OCI-LY7 (cell line): ENCODE data around the gene TMEM45B. TPM values are rescaled to one million over a fixed set of nuclear protein-coding genes. Genes with fewer than 3 reads are reported as not detected.

ENCODE experiments used
- BruUV-seq: library from RNA; stranded (reverse); fragments of 400-500 nt; replicated peaks from 2 replicates; lab custom pipeline; 2021; lab: Mats Ljungman, UMichigan
- CTCF ChIA-PET: fragments of 300-600 bp; sonication (Branson Sonifier 250); formaldehyde crosslinking; loops from one replicate; lab custom pipeline; 2022; ENCODE audit warnings: antibody characterized with exemption; ENCODE audit not compliant: unreplicated experiment; lab: Charles Lee
- POLR2A ChIA-PET: fragments of 300-600 bp; sonication (Branson Sonifier 250); formaldehyde crosslinking; loops from one replicate; lab custom pipeline; 2022; ENCODE audit warnings: antibody characterized with exemption; lab: Charles Lee
- DNase-seq: peaks from one replicate; pipeline ENCODE4 v3.0.0-alpha.2; 2015; ENCODE audit warnings: low spot score
- H2AFZ ChIP-seq: fragments of 200-600 bp; sonication (generic), shearing (Covaris generic); 2 replicates; pipeline ENCODE4 v1.6.1; 2014; ENCODE audit warnings: mild to moderate bottlenecking, antibody characterized with exemption, low read length, moderate library complexity
- H3K27ac ChIP-seq: fragments of 200-600 bp; sonication (generic); 2 replicates; pipeline ENCODE4 v1.5.1; 2014; ENCODE audit warnings: mixed run types, low read depth, mild to moderate bottlenecking, moderate library complexity, low read length, inconsistent platforms; ENCODE audit not compliant: poor library complexity, severe bottlenecking
- H3K36me3 ChIP-seq: fragments of 200-600 bp; sonication (generic); 2 replicates; pipeline ENCODE4 v1.6.1; 2014; ENCODE audit warnings: mild to moderate bottlenecking, antibody characterized with exemption, low read length, moderate library complexity, mixed read lengths; ENCODE audit not compliant: insufficient read depth
- H3K4me1 ChIP-seq: fragments of 200-600 bp; sonication (generic); 2 replicates; pipeline ENCODE4 v1.5.1; 2014; ENCODE audit warnings: mild to moderate bottlenecking, low read length; ENCODE audit not compliant: insufficient read depth, poor library complexity, severe bottlenecking
- H3K4me2 ChIP-seq: fragments of 200-600 bp; sonication (generic); 2 replicates; pipeline ENCODE4 v1.6.1; 2014; ENCODE audit warnings: mild to moderate bottlenecking, low read length
- H3K4me3 ChIP-seq: fragments of 200-600 bp; sonication (generic); 2 replicates; pipeline ENCODE4 v1.5.1; 2014; ENCODE audit warnings: mild to moderate bottlenecking, low read depth, low read length; ENCODE audit not compliant: poor library complexity, severe bottlenecking
- H3K79me2 ChIP-seq: fragments of 200-600 bp; sonication (generic); 2 replicates; pipeline ENCODE4 v1.6.1; 2016; ENCODE audit warnings: low read depth, mild to moderate bottlenecking, low read length, moderate library complexity, mixed read lengths; ENCODE audit not compliant: insufficient read depth
- H3K9me2 ChIP-seq: fragments of 200-600 bp; sonication (generic); 2 replicates; pipeline ENCODE4 v1.6.1; 2016; ENCODE audit warnings: mild to moderate bottlenecking, low read length, mixed read lengths; ENCODE audit not compliant: insufficient read depth
- H3K9me3 ChIP-seq: fragments of 200-600 bp; sonication (generic); 2 replicates; pipeline ENCODE4 v1.6.1; 2014; ENCODE audit warnings: mild to moderate bottlenecking, mixed run types, low read length, mixed read lengths
- H4K20me1 ChIP-seq: fragments of 200-600 bp; sonication (generic); 2 replicates; pipeline ENCODE4 v1.6.1; 2014; ENCODE audit warnings: mild to moderate bottlenecking, antibody characterized with exemption, low read length, moderate library complexity, mixed read lengths; ENCODE audit not compliant: insufficient read depth
- EZH2phosphoT487 ChIP-seq: fragments of 200-600 bp; sonication (generic); IDR thresholded peaks from 2 replicates; pipeline ENCODE4 v1.6.1; 2018; ENCODE audit warnings: low read depth, borderline replicate concordance, mild to moderate bottlenecking, mixed run types, antibody characterized with exemption, low read length, moderate library complexity, mixed read lengths
- intact Hi-C: fragments of 100-400 bp; cut with micrococcal nuclease; formaldehyde crosslinking; loops from one replicate; pipeline ENCODE4 v1.10.0; 2022; ENCODE audit not compliant: unreplicated experiment
- total RNA-seq, 2 experiments: library from RNA; depleted of rRNA in 1 of 2; stranded (reverse); fragments of >200 nt in 1 of 2; shearing (Covaris generic) in 1 of 2; gene quantifications; 2 replicates each; pipeline ENCODE4 v1.2.3, GENCODE V29; 2014 to 2022
- TF ChIP-seq, protein P1 (sequence below): fragments of 200-600 bp; sonication (generic); conservative IDR thresholded peaks from 2 replicates; pipeline ENCODE4 v1.5.1; 2014; ENCODE audit warnings: mild to moderate bottlenecking, antibody characterized with exemption, low read length, moderate library complexity, mixed read lengths

Gene TMEM45B
- total RNA-seq, 2 experiments from 2014 or later: not detected

DNA sequence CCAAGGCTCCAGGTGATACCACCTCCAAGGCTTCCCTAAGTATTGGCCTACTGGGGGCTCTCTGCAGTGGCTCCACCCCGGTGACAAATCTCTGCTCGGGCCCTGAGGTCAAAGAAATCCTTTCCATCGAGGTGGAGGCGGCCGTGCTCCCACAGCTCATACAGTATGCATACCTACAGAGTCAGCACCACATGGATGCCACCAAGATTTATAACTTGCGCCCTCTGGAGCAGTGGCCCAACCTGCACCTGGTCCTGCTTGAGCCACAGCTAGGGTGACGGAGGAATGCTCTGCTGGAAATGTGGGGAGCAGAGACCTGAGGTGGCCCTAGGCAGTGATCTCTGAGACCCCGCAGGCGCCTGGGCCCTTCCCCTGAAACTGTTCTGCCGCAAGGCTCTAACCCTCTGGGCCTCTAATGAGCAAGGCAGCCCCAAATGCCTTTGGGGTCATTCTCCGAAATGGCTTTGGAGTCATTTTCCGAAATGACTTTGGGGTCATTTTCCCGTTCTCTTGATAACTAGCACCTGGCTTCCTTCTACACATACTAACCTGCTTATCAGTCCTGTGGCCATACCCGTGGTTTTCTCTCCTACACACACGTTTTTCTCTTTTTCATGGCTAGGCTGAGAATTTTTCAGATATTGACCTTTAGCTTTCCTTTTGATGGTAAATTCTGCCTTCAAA, 33.9 kb downstream of the TMEM45B start:
- no TSS peak for BruUV-seq
- POLR2A ChIA-PET: interaction anchor here (0.6 to 0.7 kb wide), 3 partner anchors 18 to 441 kb away, joined by 3 read pairs; no protein-coding TSS in a partner anchor

DNA sequence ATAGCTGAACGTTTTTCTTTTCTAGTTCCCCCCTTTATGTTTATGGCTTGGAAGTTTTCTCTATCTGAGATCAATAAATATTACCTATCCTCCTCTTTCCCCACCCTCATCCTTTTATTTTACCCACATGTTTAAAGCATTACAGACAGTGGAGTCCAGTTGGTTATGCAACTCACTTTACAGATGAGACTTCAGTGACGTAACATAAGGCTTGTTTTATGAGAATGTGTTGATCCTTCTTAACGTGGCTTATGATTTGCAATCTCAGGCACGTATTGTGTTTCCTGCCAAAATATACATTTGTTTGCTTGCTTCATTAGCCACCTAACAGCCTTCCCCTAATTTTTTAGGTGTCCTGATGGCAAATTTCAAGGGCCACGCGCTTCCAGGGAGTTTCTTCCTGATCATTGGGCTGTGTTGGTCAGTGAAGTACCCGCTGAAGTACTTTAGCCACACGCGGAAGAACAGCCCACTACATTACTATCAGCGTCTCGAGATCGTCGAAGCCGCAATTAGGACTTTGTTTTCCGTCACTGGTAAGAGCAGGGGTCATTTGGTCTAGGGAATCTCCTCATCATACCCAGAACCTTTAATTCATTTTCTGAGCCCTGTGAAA, 36.6 kb downstream of the TMEM45B start:
- Histone ChIP-seq H3K9me3 (no peaks in the 10 kb centered on the region), H3K4me3 (no peak overlapping the region), H3K79me2 (no peaks in the 10 kb centered on the region), H3K4me1 (peaks cover 10% of the 10 kb centered on the region), H3K4me2 (no peak overlapping the region), H3K36me3 (no peaks in the 10 kb centered on the region), H3K27ac (no peak overlapping the region), H3K9me2 (no peaks in the 10 kb centered on the region), H4K20me1 (no peaks in the 10 kb centered on the region), H2AFZ (no peak overlapping the region)
- POLR2A ChIA-PET: no interaction called here
- TF ChIP-seq EZH2phosphoT487: no peak
- TF ChIP-seq, protein P1, sequence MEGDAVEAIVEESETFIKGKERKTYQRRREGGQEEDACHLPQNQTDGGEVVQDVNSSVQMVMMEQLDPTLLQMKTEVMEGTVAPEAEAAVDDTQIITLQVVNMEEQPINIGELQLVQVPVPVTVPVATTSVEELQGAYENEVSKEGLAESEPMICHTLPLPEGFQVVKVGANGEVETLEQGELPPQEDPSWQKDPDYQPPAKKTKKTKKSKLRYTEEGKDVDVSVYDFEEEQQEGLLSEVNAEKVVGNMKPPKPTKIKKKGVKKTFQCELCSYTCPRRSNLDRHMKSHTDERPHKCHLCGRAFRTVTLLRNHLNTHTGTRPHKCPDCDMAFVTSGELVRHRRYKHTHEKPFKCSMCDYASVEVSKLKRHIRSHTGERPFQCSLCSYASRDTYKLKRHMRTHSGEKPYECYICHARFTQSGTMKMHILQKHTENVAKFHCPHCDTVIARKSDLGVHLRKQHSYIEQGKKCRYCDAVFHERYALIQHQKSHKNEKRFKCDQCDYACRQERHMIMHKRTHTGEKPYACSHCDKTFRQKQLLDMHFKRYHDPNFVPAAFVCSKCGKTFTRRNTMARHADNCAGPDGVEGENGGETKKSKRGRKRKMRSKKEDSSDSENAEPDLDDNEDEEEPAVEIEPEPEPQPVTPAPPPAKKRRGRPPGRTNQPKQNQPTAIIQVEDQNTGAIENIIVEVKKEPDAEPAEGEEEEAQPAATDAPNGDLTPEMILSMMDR: no peak
- intact Hi-C loops: no loop called here
- no peak for DNase-seq
- CTCF ChIA-PET: no interaction called here
- no TSS peak for BruUV-seq

More for the DNA sequence above, 33.9 kb downstream of the TMEM45B start:
- H2AFZ ChIP-seq: no peak overlapping the region
- no peaks in the 10 kb centered on the region for H4K20me1 ChIP-seq
- no peaks in the 10 kb centered on the region for H3K9me3 ChIP-seq
- CTCF ChIA-PET: no interaction called here
- H3K4me3 ChIP-seq: no peak overlapping the region
- no peak overlapping the region for H3K27ac ChIP-seq
- intact Hi-C loops: no loop called here
- no peaks in the 10 kb centered on the region for H3K79me2 ChIP-seq
- no peaks in the 10 kb centered on the region for H3K9me2 ChIP-seq
- DNase-seq: no peak
- H3K4me1 ChIP-seq: peaks cover 14% of the 10 kb centered on the region
- H3K4me2 ChIP-seq: no peak overlapping the region
- TF ChIP-seq, protein P1: no peak
- TF ChIP-seq EZH2phosphoT487: no peak
- H3K36me3 ChIP-seq: no peaks in the 10 kb centered on the region
